ENCODE data around the gene RNU6-9.

RNU6-9 gene

DNA sequence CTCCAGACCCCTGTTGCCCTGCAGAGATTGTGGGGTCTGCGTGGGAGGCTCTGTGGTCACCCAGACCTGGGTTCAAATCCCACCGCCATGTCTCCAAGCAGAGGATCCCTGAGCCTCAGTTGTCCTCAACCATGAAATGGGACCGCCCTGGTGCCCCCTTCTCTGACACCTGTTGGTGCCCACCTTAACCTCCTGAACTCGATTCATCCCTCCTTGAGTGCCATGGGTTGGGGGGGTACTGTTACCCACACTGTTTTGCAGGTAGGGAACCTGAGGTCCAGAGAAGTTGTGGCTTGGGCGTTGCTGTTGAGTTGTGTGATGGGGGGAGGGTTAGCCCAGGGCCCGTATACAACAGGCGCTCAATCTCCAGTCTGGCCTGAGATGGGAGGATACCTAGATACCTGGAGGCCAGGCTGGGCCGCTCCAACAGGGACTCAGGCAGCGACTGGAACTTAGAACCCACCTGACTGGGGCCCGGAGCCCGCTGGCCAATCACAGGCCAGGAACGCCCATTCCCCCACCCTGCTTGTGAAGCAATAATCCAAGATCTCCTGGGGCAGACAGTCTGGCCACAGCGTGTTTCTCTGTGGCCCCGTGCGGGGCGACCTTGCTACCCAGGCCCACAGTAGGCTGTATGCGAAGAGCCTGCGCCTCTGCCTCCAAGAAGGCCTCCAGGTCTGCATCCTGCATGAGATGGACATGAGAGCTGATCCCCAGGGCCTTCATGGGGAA, 35.4 kb downstream of the RNU6-9 start:
- Histone ChIP-seq H3K9ac (ENCODE audit: low read length) (no peak overlapping the region), H3K27me3 (ENCODE audit: low read length) (no peaks in the 10 kb centered on the region), H3K9me3 (ENCODE audit: insufficient read depth, low read length) (no peaks in the 10 kb centered on the region), H3K36me3 (ENCODE audit: low read length) (no peaks in the 10 kb centered on the region), H3K4me3 (ENCODE audit: insufficient read depth, low read length, poor library complexity, severe bottlenecking) (no peak overlapping the region), H3K4me2 (ENCODE audit: low read depth, low read length, poor library complexity, severe bottlenecking) (no peak overlapping the region), H3K79me2 (ENCODE audit: insufficient read depth, low read length) (no peaks in the 10 kb centered on the region), H3K9me2 (replicated peaks; ENCODE audit: insufficient read depth, low read length) (no peaks in the 10 kb centered on the region), H2AFZ (ENCODE audit: low read depth, low read length, severe bottlenecking) (no peak overlapping the region), H3F3A (ENCODE audit: insufficient read depth) (no peaks in the 10 kb centered on the region), H3K27ac (ENCODE audit: low read depth, low read length) (no peak overlapping the region), H4K20me1 (ENCODE audit: low read depth, low read length) (no peaks in the 10 kb centered on the region)
- TF ChIP-seq CTCF (IDR thresholded peaks at IDR 0.05; ENCODE audit: insufficient read depth, low read length, poor library complexity, severe bottlenecking) (no peak), EZH2phosphoT487 (conservative IDR thresholded peaks at IDR 0.05; ENCODE audit: low read length) (no peak)

GRCh38 chr19:929203-929890, 36.1 kb downstream of the RNU6-9 start:
- no peaks in the 10 kb centered on the region for H3K27me3 ChIP-seq (ENCODE audit: low read length)
- H3K9me2 ChIP-seq (replicated peaks; ENCODE audit: insufficient read depth, low read length): no peaks in the 10 kb centered on the region
- H2AFZ ChIP-seq (ENCODE audit: low read depth, low read length, severe bottlenecking): no peak overlapping the region
- no peak overlapping the region for H3K4me2 ChIP-seq (ENCODE audit: low read depth, low read length, poor library complexity, severe bottlenecking)
- no peaks in the 10 kb centered on the region for H3K79me2 ChIP-seq (ENCODE audit: insufficient read depth, low read length)
- H3F3A ChIP-seq (ENCODE audit: insufficient read depth): no peaks in the 10 kb centered on the region
- H3K9me3 ChIP-seq (ENCODE audit: insufficient read depth, low read length): no peaks in the 10 kb centered on the region
- no peak overlapping the region for H3K4me3 ChIP-seq (ENCODE audit: insufficient read depth, low read length, poor library complexity, severe bottlenecking)
- H3K36me3 ChIP-seq (ENCODE audit: low read length): no peaks in the 10 kb centered on the region
- no peaks in the 10 kb centered on the region for H4K20me1 ChIP-seq (ENCODE audit: low read depth, low read length)
- H3K9ac ChIP-seq (ENCODE audit: low read length): no peak overlapping the region
- H3K27ac ChIP-seq (ENCODE audit: low read depth, low read length): no peak overlapping the region
- TF ChIP-seq EZH2phosphoT487 (conservative IDR thresholded peaks at IDR 0.05; ENCODE audit: low read length) (no peak), CTCF (IDR thresholded peaks at IDR 0.05; ENCODE audit: insufficient read depth, low read length, poor library complexity, severe bottlenecking) (no peak)

- Histone ChIP-seq H4K20me1 (ENCODE audit: low read depth, low read length) (no peaks in the 10 kb centered on the region), H3K36me3 (ENCODE audit: low read length) (no peaks in the 10 kb centered on the region), H3K4me2 (ENCODE audit: low read depth, low read length, poor library complexity, severe bottlenecking) (no peak overlapping the region), H3K79me2 (ENCODE audit: insufficient read depth, low read length) (no peaks in the 10 kb centered on the region), H2AFZ (ENCODE audit: low read depth, low read length, severe bottlenecking) (no peak overlapping the region), H3K27me3 (ENCODE audit: low read length) (no peaks in the 10 kb centered on the region), H3K9ac (ENCODE audit: low read length) (no peak overlapping the region), H3K27ac (ENCODE audit: low read depth, low read length) (no peak overlapping the region), H3F3A (ENCODE audit: insufficient read depth) (no peaks in the 10 kb centered on the region), H3K9me3 (ENCODE audit: insufficient read depth, low read length) (no peaks in the 10 kb centered on the region), H3K9me2 (replicated peaks; ENCODE audit: insufficient read depth, low read length) (no peaks in the 10 kb centered on the region), H3K4me3 (ENCODE audit: insufficient read depth, low read length, poor library complexity, severe bottlenecking) (no peak overlapping the region)
- no peak for TF ChIP-seq CTCF (IDR thresholded peaks at IDR 0.05; ENCODE audit: insufficient read depth, low read length, poor library complexity, severe bottlenecking)
- TF ChIP-seq EZH2phosphoT487 (conservative IDR thresholded peaks at IDR 0.05; ENCODE audit: low read length): no peak
Measured at GRCh38 chr19:929891-930258, 36.6 kb downstream of the RNU6-9 start.
